H9 (cell line): ENCODE data around the gene EVI5L. TPM values are rescaled to one million over a fixed set of nuclear protein-coding genes. Genes with fewer than 3 reads are reported as not detected.

Experiments
- DNase-seq: peaks from one replicate; pipeline ENCODE4 v3.0.0-alpha.2; 2017
- H2AFZ ChIP-seq: one replicate; pipeline ENCODE4 v1.6.1; 2013; ENCODE audit warnings: mild to moderate bottlenecking, low read length, control low read depth, moderate library complexity
- H2AK5ac ChIP-seq: 2 replicates; pipeline ENCODE4 v1.6.1; 2013; ENCODE audit warnings: low read length, control low read depth, mixed read lengths; ENCODE audit not compliant: insufficient read length
- H2BK120ac ChIP-seq: one replicate; pipeline ENCODE4 v1.6.1; 2013; ENCODE audit warnings: low read depth, mild to moderate bottlenecking, low read length, control low read depth, inconsistent platforms; ENCODE audit not compliant: poor library complexity, severe bottlenecking
- H2BK12ac ChIP-seq: 2 replicates; pipeline ENCODE4 v1.6.1; 2013; ENCODE audit warnings: low read length, control low read depth, mixed read lengths, low read depth; ENCODE audit not compliant: insufficient read length
- H2BK15ac ChIP-seq: 2 replicates; pipeline ENCODE4 v1.6.1; 2013; ENCODE audit warnings: low read depth, low read length, control low read depth
- H2BK20ac ChIP-seq: one replicate; pipeline ENCODE4 v1.6.1; 2013; ENCODE audit warnings: low read depth, mild to moderate bottlenecking, low read length, control low read depth, inconsistent platforms; ENCODE audit not compliant: poor library complexity, severe bottlenecking
- H2BK5ac ChIP-seq: 2 replicates; pipeline ENCODE4 v1.6.1; 2013; ENCODE audit warnings: low read length, control low read depth, mixed read lengths; ENCODE audit not compliant: insufficient read length
- H3K14ac ChIP-seq: 2 replicates; pipeline ENCODE4 v1.6.1; 2013; ENCODE audit warnings: low read length, control low read depth; ENCODE audit not compliant: insufficient read depth
- H3K18ac ChIP-seq: 2 replicates; pipeline ENCODE4 v1.6.1; 2013; ENCODE audit warnings: low read depth, mild to moderate bottlenecking, mixed read lengths, low read length, control low read depth; ENCODE audit not compliant: insufficient read length
- H3K23ac ChIP-seq: 2 replicates; pipeline ENCODE4 v1.6.1; 2013; ENCODE audit warnings: low read length, control low read depth, mixed read lengths, low read depth; ENCODE audit not compliant: insufficient read length
- H3K23me2 ChIP-seq: 2 replicates; pipeline ENCODE4 v1.6.1; 2013; ENCODE audit warnings: low read depth, mild to moderate bottlenecking, mixed read lengths, low read length, control low read depth; ENCODE audit not compliant: insufficient read length, poor library complexity, severe bottlenecking
- H3K27ac ChIP-seq: 2 replicates; pipeline ENCODE4 v1.5.1; 2013; ENCODE audit warnings: low read length, control low read depth, mixed read lengths, low read depth; ENCODE audit not compliant: insufficient read length
- H3K27me3 ChIP-seq: 2 replicates; pipeline ENCODE4 v1.6.1; 2013; ENCODE audit warnings: low read length, control low read depth, inconsistent platforms; ENCODE audit not compliant: insufficient read depth
- H3K4ac ChIP-seq: 2 replicates; pipeline ENCODE4 v1.6.1; 2013; ENCODE audit warnings: low read depth, mild to moderate bottlenecking, control low read depth, inconsistent platforms, low read length, moderate library complexity
- H3K4me1 ChIP-seq: 2 replicates; pipeline ENCODE4 v1.6.1; 2013; ENCODE audit warnings: low read length, control low read depth, inconsistent platforms; ENCODE audit not compliant: insufficient read depth
- H3K4me2 ChIP-seq: 2 replicates; pipeline ENCODE4 v1.6.1; 2013; ENCODE audit warnings: low read length, control low read depth, mixed read lengths; ENCODE audit not compliant: insufficient read length, insufficient read depth
- H3K56ac ChIP-seq: 2 replicates; pipeline ENCODE4 v1.6.1; 2013; ENCODE audit warnings: low read depth, mild to moderate bottlenecking, mixed read lengths, low read length, control low read depth; ENCODE audit not compliant: insufficient read length
- H3K79me1 ChIP-seq: 2 replicates; pipeline ENCODE4 v1.6.1; 2013; ENCODE audit warnings: low read depth, mild to moderate bottlenecking, moderate library complexity, low read length, control low read depth, inconsistent platforms; ENCODE audit not compliant: insufficient read depth, poor library complexity, severe bottlenecking
- H3K79me2 ChIP-seq: 2 replicates; pipeline ENCODE4 v1.6.1; 2013; ENCODE audit warnings: low read length, control low read depth, inconsistent platforms; ENCODE audit not compliant: insufficient read depth
- H3K9ac ChIP-seq: 2 replicates; pipeline ENCODE4 v1.6.1; 2013; ENCODE audit warnings: low read length, control low read depth, mixed read lengths; ENCODE audit not compliant: insufficient read length; ENCODE audit errors: extremely low read depth
- H3K9me3 ChIP-seq: one replicate; pipeline ENCODE4 v1.6.1; 2013; ENCODE audit warnings: low read depth, low read length, inconsistent platforms; ENCODE audit not compliant: control insufficient read depth
- H3T11ph ChIP-seq: one replicate; pipeline ENCODE4 v1.6.1; 2013; ENCODE audit warnings: mild to moderate bottlenecking, low read length, control low read depth, inconsistent platforms
- H4K20me1 ChIP-seq: one replicate; pipeline ENCODE4 v1.6.1; 2013; ENCODE audit not compliant: control insufficient read depth, insufficient read length, insufficient read depth
- H4K5ac ChIP-seq: 2 replicates; pipeline ENCODE4 v1.6.1; 2013; ENCODE audit warnings: low read depth, mild to moderate bottlenecking, mixed read lengths, low read length, control low read depth; ENCODE audit not compliant: insufficient read length
- H4K8ac ChIP-seq: replicated peaks from 2 replicates; pipeline ENCODE4 v1.6.1; 2013; ENCODE audit warnings: low read length, control low read depth, mixed read lengths, low read depth; ENCODE audit not compliant: insufficient read length
- H4K91ac ChIP-seq: 2 replicates; pipeline ENCODE4 v1.6.1; 2013; ENCODE audit warnings: low read depth, mild to moderate bottlenecking, moderate library complexity, mixed read lengths, low read length, control low read depth; ENCODE audit not compliant: insufficient read length
- H3K27ac Mint-ChIP-seq, 3 experiments: 2 replicates in 2 of 3; 3 replicates in 1 of 3; pipeline ENCODE4 v1.8.0; 2020 to 2021; ENCODE audit warnings: mixed read lengths in 3 of 3, mild to moderate bottlenecking in 1 of 3, moderate library complexity in 1 of 3
- H3K27me3 Mint-ChIP-seq: 2 replicates; pipeline ENCODE4 v1.8.0; 2021; ENCODE audit warnings: low read depth, mild to moderate bottlenecking, moderate library complexity, mixed read lengths
- H3K36me3 Mint-ChIP-seq, 3 experiments: 2 replicates in 2 of 3; 3 replicates in 1 of 3; pipeline ENCODE4 v1.8.0; 2020 to 2021; ENCODE audit warnings: low read depth in 3 of 3, mixed read lengths in 3 of 3; ENCODE audit not compliant: insufficient read depth in 1 of 3
- H3K4me1 Mint-ChIP-seq, 2 experiments: 2 replicates each; pipeline ENCODE4 v1.8.0; 2020; ENCODE audit warnings: mixed read lengths in 2 of 2
- H3K4me3 Mint-ChIP-seq, 2 experiments: 2 replicates in 1 of 2; 3 replicates in 1 of 2; pipeline ENCODE4 v1.8.0; 2020 to 2021; ENCODE audit warnings: mild to moderate bottlenecking in 2 of 2, mixed read lengths in 2 of 2, moderate library complexity in 1 of 2
- H3K9me3 Mint-ChIP-seq, 2 experiments: 2 replicates in 1 of 2; 3 replicates in 1 of 2; pipeline ENCODE4 v1.8.0; 2020; ENCODE audit warnings: mild to moderate bottlenecking in 2 of 2, mixed read lengths in 2 of 2, moderate library complexity in 1 of 2
- WGBS: extraction: QIAGEN DNeasy Blood & Tissue Kit; methylation state at CpG from one replicate; pipeline ENCODE4 v1.1.7; 2013; ENCODE audit warnings: missing lambda C conversion rate, low lambda C conversion rate, mixed read lengths; ENCODE audit not compliant: insufficient read length; ENCODE audit errors: extremely low coverage; 5-methylcytosine and 5-hydroxymethylcytosine counted together
- total RNA-seq: library from RNA; stranded (reverse); gene quantifications from 2 replicates; pipeline ENCODE4 v1.2.1, GENCODE V29; 2021
- TF ChIP-seq, protein P1 (sequence below): fragments of 200-600 bp; sonication (generic); conservative IDR thresholded peaks from 3 replicates; pipeline ENCODE4 v1.8.0; 2021; ENCODE audit warnings: antibody characterized with exemption, mild to moderate bottlenecking

EVI5L gene
- total RNA-seq, 1 experiment from 2014 or later = 7.1 TPM

GRCh38 chr19:7856679-7857663 lies 27.0 kb downstream of the EVI5L start:
- H3K27me3 ChIP-seq = no peaks in the 10 kb centered on the region; the same call in 1 of the 2 replicates
- no CpG with 5 or more reads among the region's 38 CpGs for WGBS
- no peaks in the 10 kb centered on the region; a peak in 1 of 7 replicates for H3K36me3 Mint-ChIP-seq

More at GRCh38 chr19:7856679-7857663, 27.0 kb downstream of the EVI5L start:
- Histone ChIP-seq H2AFZ (no peak overlapping the region), H2AK5ac (no peak overlapping the region), H2BK15ac (no peak overlapping the region), H2BK12ac (no peak overlapping the region), H3K79me1 (no peaks in the 10 kb centered on the region), H3T11ph (no peak overlapping the region), H2BK5ac (no peak overlapping the region), H3K9ac (no peak overlapping the region), H4K5ac (no peak overlapping the region), H4K20me1 (no peaks in the 10 kb centered on the region), H3K23ac (no peak overlapping the region), H3K79me2 (no peaks in the 10 kb centered on the region), H4K8ac (no peak overlapping the region), H4K91ac (no peak overlapping the region), H3K4ac (no peak overlapping the region), H3K56ac (no peak overlapping the region), H3K23me2 (peaks cover 4% of the 10 kb centered on the region), H3K4me1 (no peaks in the 10 kb centered on the region; the same call in 1 of the 2 replicates), H3K4me2 (no peak overlapping the region), H3K14ac (no peak overlapping the region), H2BK20ac (no peak overlapping the region), H3K18ac (no peak overlapping the region), H3K27ac (no peak overlapping the region), H2BK120ac (no peak overlapping the region), H3K9me3 (no peaks in the 10 kb centered on the region)
- peak; percentile 28 for DNase-seq
- peaks cover 56% of the 10 kb centered on the region for H3K27me3 Mint-ChIP-seq
- peaks cover 14 to 46% of the 10 kb centered on the region in 2 experiments for H3K4me1 Mint-ChIP-seq
- no peaks in the 10 kb centered on the region for H3K9me3 Mint-ChIP-seq
- TF ChIP-seq, protein P1, sequence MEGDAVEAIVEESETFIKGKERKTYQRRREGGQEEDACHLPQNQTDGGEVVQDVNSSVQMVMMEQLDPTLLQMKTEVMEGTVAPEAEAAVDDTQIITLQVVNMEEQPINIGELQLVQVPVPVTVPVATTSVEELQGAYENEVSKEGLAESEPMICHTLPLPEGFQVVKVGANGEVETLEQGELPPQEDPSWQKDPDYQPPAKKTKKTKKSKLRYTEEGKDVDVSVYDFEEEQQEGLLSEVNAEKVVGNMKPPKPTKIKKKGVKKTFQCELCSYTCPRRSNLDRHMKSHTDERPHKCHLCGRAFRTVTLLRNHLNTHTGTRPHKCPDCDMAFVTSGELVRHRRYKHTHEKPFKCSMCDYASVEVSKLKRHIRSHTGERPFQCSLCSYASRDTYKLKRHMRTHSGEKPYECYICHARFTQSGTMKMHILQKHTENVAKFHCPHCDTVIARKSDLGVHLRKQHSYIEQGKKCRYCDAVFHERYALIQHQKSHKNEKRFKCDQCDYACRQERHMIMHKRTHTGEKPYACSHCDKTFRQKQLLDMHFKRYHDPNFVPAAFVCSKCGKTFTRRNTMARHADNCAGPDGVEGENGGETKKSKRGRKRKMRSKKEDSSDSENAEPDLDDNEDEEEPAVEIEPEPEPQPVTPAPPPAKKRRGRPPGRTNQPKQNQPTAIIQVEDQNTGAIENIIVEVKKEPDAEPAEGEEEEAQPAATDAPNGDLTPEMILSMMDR = no peak
- H3K4me3 Mint-ChIP-seq = no peak overlapping the region
- no peak overlapping the region; a peak in 1 of 7 replicates for H3K27ac Mint-ChIP-seq
